Cardiac atrium fibroblast (primary cell): ENCODE measurements around the gene LCE3A. TPM values are rescaled to one million over a fixed set of nuclear protein-coding genes. Genes with fewer than 3 reads are reported as not detected.

Source experiments
- total RNA-seq: library from RNA; depleted of rRNA; stranded (reverse); fragments of >200 nt; gene quantifications from 2 replicates; pipeline ENCODE4 v1.2.3, GENCODE V29; 2015

LCE3A gene, protein sequence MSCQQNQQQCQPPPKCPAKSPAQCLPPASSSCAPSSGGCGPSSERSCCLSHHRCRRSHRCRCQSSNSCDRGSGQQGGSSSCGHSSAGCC
- not detected in 2 replicates for total RNA-seq

GRCh38 chr1:152622803-152623202 is at the start of gene LCE3A:
LCE3A (minus strand) TSS chr1:152623103; CDS start chr1:152623103, 0 bp downstream.

DNA sequence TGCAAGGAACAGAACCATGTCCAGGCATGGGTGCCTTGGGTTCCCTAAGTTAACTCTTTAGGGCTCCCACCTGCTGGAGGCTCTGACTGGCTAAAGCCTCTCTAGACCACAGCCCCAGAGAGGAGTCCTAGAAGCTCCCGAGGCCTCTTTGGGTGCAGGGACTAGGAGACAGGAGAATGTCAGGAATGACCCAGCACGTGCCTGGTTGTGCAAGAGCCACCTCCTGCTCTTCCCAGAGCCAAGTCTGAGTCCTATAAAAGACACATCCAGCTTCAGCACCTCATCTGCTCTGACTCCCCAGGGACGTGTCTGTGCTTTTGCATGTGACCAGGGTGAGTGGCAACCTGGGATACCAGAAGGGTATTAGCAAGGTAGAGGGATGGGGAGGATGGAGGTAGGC is 40.2 kb upstream of the LCE3A start, which contains the start of gene LCE2D:
LCE2D (plus strand) TSS at position 283 of the 400 bp plus-strand sequence. CDS start 726 bp downstream, outside the sequence.

DNA sequence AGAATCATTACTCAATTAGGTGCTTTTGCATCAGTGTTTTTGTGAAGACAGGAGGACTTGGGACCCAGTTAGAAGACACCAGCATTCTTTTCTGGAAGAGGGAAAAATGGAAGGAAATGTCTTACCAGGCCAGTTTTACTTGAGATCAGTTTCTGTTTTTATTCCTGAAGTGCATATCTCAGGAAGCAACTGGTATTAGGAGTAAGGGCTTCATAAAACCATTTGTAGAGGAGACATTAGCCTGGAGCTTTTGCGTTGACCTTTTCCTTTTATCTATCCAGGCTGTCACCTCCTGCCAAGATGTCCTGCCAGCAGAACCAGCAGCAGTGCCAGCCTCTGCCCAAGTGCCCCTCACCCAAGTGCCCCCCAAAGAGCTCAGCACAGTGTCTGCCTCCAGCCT is 9.4 kb downstream of the LCE3A start, which contains the start of gene LCE3B:
LCE3B (plus strand) TSS at position 301 of the 400 bp plus-strand sequence; CDS start at position 301, 0 bp downstream.

DNA sequence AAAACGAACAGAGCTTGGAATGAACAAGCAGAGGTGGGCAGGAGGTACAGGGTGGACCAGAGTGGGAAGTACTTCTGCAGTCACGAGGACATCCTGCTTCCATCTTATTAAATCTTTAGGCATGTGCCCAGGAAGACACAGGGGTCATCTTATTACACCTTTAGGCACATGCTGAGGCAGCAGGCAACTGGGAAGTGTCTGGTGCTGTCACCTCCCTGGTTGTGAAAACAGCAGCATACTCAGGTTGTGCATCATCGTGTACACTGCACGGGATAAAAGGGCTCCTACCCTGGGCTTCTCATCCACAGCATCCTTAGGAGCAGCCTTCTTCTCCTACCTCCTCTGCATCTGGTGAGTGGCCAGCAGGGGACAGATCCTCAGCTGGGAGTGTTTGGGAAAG is 23.0 kb downstream of the LCE3A start, which contains the start of gene LCE3C:
LCE3C (plus strand) TSS at position 301 of the 400 bp plus-strand sequence. CDS start 498 bp downstream, outside the sequence.

DNA sequence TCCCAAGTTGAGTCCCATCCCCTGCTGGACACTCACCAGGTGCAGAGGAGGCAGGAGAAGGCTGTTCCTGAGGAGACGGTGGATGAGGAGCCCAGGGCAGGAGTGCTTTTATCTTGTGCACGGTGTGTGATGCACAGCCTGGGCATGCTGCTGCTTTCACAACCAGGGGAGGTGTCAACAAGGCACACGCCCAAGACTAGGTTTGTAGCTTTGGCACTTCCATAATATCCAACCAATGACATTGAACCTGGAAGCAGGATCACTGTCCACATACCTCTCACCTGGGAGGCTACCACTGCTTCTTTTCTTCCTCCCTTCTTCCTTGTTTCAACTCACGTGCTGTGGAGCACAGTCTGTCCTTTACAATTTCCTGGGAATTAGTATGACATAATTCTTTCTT is 42.5 kb downstream of the LCE3A start, which contains the start of gene LCE3D:
LCE3D (minus strand) TSS at position 84 of the 400 bp plus-strand sequence. CDS start 580 bp downstream, outside the sequence.

Other genes with a start within 250 kb of the LCE3A start
- not detected in 2 replicates for gene CRNN, start 208.8 kb downstream of the LCE3A start, total RNA-seq
- not detected in 2 replicates for gene LCE5A, start 112.3 kb downstream of the LCE3A start, total RNA-seq
- gene CRCT1, start 108.6 kb downstream of the LCE3A start, total RNA-seq: not detected in 2 replicates
- not detected in 2 replicates for gene LCE3E, start 56.3 kb downstream of the LCE3A start, total RNA-seq
- gene LCE3D, start 42.6 kb downstream of the LCE3A start, total RNA-seq: not detected in 2 replicates
- gene LCE3C, start 22.9 kb downstream of the LCE3A start, total RNA-seq: not detected in 2 replicates
- gene LCE3B, start 9.3 kb downstream of the LCE3A start, total RNA-seq: not detected in 2 replicates
- gene LCE2D, start 40.3 kb upstream of the LCE3A start, total RNA-seq: not detected in 2 replicates
- gene LCE2C, start 52.2 kb upstream of the LCE3A start, total RNA-seq: not detected in 2 replicates
- not detected in 2 replicates for gene LCE2B, start 63.0 kb upstream of the LCE3A start, total RNA-seq
- gene LCE2A, start 75.2 kb upstream of the LCE3A start, total RNA-seq: not detected in 2 replicates
- gene LCE4A, start 85.1 kb upstream of the LCE3A start, total RNA-seq: not detected in 2 replicates
- gene KPRP, start 134.9 kb upstream of the LCE3A start, total RNA-seq: not detected in 2 replicates
- not detected in 2 replicates for gene LCE1F, start 152.0 kb upstream of the LCE3A start, total RNA-seq
- not detected in 2 replicates for gene LCE1E, start 163.2 kb upstream of the LCE3A start, total RNA-seq
- not detected in 2 replicates for gene LCE1D, start 173.6 kb upstream of the LCE3A start, total RNA-seq
- gene LCE1C, start 183.5 kb upstream of the LCE3A start, total RNA-seq: not detected in 2 replicates
- gene LCE1B, start 188.9 kb upstream of the LCE3A start, total RNA-seq: not detected in 2 replicates
- gene LCE1A, start 204.4 kb upstream of the LCE3A start, total RNA-seq: not detected in 2 replicates
- not detected in 2 replicates for gene LCE6A, start 219.8 kb upstream of the LCE3A start, total RNA-seq
- gene LCE7A, start 236.9 kb upstream of the LCE3A start, total RNA-seq: not detected in 2 replicates